GM12873 (cell line): ENCODE measurements around the gene BARD1.

ENCODE experiments used
- TF ChIP-seq, protein P1 (sequence below): IDR thresholded peaks from 2 replicates; pipeline ENCODE4 v1.5.1; 2012; ENCODE audit warnings: low read depth, mild to moderate bottlenecking, moderate library complexity, low read length, control low read depth; ENCODE audit not compliant: insufficient read depth; ENCODE audit errors: missing control alignments

Gene BARD1

DNA sequence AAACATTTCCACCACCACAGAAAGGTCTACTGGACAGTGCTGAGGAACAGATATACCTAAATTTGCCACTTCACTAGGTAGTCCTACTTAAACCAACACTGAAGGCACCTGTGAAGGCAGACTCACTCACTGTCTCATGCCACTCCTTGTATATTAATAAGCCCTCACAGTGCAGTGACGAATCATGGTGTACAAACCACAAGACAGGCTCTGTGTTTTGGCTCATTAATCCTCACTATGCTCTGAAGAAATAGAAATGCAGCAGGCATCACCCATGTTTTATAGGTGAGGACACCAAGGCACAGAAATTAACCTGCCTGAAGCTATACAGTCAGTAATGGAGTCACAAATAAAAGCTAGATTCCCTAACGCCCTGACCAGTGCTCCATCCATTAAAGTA lies 44.3 kb downstream of the BARD1 start:
- TF ChIP-seq, protein P1, sequence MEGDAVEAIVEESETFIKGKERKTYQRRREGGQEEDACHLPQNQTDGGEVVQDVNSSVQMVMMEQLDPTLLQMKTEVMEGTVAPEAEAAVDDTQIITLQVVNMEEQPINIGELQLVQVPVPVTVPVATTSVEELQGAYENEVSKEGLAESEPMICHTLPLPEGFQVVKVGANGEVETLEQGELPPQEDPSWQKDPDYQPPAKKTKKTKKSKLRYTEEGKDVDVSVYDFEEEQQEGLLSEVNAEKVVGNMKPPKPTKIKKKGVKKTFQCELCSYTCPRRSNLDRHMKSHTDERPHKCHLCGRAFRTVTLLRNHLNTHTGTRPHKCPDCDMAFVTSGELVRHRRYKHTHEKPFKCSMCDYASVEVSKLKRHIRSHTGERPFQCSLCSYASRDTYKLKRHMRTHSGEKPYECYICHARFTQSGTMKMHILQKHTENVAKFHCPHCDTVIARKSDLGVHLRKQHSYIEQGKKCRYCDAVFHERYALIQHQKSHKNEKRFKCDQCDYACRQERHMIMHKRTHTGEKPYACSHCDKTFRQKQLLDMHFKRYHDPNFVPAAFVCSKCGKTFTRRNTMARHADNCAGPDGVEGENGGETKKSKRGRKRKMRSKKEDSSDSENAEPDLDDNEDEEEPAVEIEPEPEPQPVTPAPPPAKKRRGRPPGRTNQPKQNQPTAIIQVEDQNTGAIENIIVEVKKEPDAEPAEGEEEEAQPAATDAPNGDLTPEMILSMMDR = no peak

DNA sequence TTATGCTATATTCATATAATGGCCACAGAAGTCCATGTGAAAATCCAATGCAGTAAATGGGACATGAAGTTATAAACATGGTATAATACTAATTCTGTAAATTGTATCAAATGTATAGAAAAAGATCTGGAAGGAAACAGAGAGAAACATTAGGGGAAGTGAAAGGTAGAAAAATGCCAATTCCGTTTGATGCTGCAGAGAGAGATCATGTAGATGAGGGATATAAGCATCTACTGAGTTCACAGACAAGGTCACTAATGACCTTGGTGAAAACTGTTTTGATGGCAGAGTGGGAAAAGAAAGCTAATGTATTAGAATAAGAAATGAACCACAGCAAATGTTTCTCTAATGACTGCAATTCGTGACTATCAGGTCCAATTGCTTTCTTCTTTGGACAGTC lies 56.0 kb downstream of the BARD1 start:
- TF ChIP-seq, protein P1 = no peak

DNA sequence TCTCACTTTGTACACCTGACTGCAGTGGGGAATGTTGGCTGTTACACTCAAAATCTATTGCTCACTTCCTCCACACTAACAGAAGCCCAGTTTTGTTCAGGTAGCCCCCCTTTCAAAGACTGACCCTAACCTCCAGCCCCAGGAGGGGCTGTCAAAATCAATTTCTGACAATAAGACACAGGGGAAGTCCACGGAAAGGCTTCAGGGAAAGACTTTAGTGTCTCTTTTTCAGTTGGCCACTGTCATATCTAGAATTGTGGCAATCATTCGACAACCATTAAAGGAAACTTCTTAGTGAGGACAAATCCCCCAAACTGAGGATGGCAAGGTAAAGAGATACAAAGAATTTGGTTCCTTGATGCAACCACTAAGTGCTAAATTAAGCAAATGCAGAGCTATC lies 59.0 kb downstream of the BARD1 start:
- TF ChIP-seq, protein P1 = no peak

DNA sequence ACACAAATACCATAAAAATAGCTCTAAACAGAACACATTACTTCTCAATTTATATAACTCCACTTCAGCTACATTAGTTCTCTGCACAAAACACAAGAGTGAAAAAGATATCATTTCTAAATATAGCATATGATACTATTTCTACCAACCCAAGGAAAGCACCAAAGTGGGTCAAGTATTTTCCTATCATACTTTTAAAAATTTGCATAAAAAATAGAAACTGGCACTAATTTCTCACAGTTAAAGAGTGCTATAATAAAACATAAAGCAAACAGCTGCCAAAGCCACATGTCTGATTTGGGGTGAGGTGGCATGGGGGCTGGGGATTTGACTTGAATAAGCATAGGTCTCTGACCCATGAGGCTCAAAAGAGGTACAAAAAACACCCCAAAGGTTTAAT lies 61.5 kb downstream of the BARD1 start:
- TF ChIP-seq, protein P1 = no peak

DNA sequence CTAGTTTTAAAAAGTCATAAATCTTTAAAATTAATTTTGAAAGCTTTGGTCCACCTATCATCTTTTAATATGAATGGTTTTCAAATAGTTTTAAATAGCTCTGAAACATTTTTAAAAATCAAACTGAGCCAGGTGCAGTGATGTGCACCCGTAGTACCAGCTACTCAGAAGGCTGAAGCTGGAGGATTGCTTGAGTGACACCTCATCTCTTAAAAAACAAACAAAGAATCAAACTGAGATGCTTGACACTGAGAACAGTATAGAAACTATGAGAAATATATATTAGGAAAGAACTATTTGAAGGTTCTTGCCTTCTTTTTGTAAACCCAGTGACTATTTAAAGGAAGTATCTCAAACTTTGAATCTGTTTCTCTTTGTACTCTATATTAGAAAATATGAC lies 67.4 kb downstream of the BARD1 start:
- TF ChIP-seq, protein P1 = no peak

DNA sequence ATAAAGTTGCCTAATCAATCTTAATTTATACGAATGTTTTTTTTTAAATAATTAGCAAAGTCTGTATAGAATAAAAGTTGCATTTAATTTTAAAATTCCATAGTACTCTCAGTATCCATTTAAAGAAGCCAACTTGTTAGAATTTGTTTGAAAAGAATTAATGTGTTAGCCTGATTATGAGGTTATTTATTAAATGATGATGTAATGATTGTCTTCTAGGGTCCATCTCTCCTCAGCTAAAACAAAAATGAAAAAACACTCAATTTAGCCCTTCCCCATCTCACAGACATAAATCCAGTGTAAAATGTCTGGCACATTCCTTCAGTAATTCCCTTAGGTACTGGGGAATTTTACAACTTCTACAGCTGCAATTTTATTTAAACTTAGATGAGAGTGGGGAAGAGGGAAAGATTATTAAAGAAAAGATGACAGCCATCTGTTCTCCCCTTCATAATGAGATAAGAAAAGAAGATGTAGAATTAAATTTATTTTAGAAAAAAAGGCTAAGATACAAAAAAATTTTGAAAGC lies 68.6 kb downstream of the BARD1 start:
- TF ChIP-seq, protein P1 = no peak

DNA sequence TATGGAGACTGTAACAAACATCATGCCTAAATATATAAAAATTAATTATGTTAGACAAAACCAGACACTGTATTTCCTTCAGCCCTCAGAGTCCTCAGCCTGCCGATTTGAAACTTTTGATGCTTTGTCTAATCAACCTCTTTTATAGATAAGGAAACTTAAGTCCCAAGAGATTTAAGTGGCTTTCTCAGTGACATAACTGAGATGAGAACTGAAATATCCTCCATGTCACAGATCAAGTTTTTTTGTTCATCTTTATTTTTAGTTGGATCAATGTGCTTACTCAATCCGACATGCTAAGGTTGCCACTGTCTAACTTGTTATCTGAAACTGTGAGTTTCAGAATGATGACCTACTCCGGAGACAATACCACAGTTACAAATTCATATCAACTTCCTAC lies 72.3 kb downstream of the BARD1 start:
- TF ChIP-seq, protein P1 = no peak
